HG02610 (cell line): Measurements from ENCODE around the gene C4BPB.

ENCODE experiments used
- ATAC-seq: cut with Tn5 transposase; IDR thresholded peaks from one replicate; pipeline ENCODE4 v1.9.1; 2021; ENCODE audit warnings: mild to moderate bottlenecking, moderate library complexity; ENCODE audit not compliant: unreplicated experiment

Gene C4BPB

GRCh38 chr1:207084232-207084631 is 4.4 kb upstream of the C4BPB start:
- ATAC-seq, result no peak

DNA sequence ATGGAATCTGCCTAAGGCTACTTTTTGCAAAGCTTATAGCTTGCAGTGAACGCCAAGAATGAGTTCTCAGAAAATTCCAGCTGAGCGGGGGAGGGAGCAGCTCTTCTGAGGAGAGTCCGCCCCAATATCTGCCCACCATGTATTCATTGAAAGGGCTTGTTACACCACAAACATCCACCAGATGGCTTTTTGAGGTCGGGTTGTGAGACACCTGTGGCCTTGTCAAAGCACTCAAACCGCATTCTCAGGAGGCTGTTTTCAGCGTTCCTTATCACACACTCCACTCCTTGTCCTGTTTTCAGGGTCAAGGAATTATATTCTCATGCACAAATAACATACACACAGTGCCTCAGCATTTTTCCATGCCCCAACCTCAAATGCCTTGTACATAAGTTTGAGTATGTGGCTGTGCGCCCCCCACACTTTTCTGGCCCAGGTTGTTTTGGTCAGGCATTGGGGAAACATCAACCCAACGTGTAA is 3.9 kb upstream of the C4BPB start:
- ATAC-seq, result peak; percentile 63

DNA sequence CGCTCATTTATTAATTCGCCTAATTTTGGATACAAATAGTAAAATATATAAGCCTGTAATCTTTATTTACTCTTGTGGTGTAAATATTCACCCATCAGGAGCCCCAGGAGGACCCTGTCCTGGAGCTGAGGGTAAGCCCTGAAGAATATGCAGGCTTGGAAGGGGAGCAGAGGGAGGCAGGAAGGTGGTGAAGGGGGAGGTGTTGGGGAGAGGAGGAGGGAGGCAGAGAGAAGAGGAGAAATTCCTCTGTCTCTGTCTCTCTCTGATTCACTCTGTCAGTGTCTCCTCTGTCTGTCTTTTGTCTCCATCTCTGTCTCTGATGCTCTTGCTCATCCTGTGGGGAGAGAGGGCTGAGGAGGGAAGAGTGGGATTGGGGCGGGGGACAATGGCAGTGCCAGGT is 2.8 kb upstream of the C4BPB start:
- no peak for ATAC-seq

DNA sequence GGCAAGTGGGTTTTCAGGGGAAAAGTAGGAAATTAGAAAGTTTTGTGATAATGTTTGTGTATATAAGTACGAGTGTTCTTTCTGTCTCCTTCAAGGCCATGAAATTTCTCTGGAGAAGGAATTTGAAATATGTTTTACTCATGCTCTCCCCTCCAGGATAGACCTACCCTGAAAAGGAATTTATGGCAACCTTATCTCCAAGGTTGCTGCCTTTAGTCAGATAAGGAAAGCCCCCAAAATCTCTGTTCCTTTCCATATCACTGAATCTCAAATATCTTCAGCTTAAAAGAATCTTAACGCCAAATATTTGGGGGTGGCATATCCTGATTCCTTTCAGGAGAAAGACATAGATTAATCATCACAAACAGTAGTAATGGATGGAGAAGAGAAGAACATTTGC is 499 bp upstream of the C4BPB start:
- no peak for ATAC-seq

DNA sequence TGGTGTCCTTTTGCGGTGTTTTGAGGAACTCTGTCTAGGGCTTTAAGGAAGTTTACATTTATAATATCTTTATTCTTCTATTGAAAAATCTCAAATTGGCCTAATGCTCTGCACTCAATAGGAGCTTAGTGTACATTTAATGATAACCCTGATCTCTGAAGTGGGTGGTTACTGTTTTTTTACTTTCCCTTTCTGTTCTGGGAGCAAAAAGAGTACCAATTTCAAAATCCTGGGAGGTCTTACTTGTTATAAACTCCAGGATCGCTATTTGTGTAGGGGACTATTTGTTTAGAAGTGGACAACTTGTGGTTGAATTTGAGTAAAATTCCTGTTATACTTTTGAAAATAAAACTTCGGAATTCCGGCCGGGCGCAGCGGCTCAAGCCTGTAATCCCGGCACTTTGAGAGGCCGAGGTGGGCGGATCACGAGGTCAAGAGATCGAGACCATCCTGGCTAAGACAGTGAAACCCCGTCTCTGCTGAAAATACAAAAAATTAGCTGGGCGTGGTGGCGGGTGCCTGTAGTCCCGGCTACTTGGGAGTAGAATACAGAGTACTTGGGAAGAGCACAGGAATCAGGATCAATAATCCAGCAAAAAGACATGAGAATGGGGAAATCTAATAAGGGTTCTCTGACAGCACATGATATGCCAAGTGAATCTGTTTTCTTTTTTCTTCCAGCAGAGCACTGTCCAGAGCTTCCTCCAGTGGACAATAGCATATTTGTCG is 1.1 kb downstream of the C4BPB start:
- ATAC-seq, result no peak

GRCh38 chr1:207091200-207091908 is 2.7 kb downstream of the C4BPB start:
- ATAC-seq, result no peak

DNA sequence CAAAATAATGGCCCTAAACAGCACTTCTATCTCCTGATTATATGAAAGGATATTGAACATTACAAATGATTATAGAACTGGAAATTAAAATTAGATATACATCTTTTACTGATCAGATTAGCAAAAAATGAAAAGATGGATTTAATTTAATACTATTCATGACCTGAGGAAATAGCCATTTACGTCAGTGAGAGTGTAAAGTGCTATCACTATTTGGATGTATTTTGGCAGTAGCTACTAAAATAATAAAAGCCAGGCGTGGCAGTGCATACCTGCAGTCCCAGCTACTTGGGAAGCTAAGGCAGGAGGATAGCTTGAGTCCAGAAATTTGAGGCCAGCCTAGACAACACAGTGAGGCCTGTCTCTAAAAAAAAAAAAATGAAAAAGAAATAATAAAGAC is 5.3 kb downstream of the C4BPB start:
- ATAC-seq, result no peak

GRCh38 chr1:207097871-207098324 is 9.2 kb downstream of the C4BPB start:
- peak; percentile 94 for ATAC-seq

- ATAC-seq, result no peak
Measured at GRCh38 chr1:207101720-207102119, 13.1 kb downstream of the C4BPB start.

GRCh38 chr1:207102146-207102545 is 13.5 kb downstream of the C4BPB start:
- no peak for ATAC-seq

DNA sequence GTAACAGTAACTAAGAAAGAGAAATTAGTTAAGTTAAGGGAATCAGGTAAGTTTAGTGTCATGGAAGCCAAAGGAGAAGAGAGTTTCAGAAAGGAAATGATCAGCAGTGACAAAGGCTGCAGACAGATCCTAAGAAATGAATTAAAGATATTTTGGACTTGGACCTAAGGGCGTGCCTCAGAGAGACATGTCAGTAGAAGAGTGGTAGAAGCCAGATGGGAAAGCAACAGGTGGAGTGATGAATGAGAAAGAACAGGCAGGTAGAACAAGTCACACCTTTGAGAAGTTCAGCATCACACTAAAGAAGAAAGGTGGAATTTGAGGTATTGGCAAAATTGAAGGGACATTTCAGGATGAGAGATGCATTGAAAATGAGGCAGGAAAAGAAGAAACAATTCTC is 14.0 kb downstream of the C4BPB start:
- ATAC-seq, result no peak

GRCh38 chr1:207103892-207104373 is 15.3 kb downstream of the C4BPB start, which contains the start of gene C4BPA:
C4BPA (plus strand) TSS chr1:207104233; CDS start chr1:207113026, 8,793 bp downstream.
- no peak for ATAC-seq

- no peak for ATAC-seq
Measured at GRCh38 chr1:207109004-207109403, 20.3 kb downstream of the C4BPB start.

GRCh38 chr1:207112616-207113296 is 24.1 kb downstream of the C4BPB start:
- ATAC-seq, result no peak

DNA sequence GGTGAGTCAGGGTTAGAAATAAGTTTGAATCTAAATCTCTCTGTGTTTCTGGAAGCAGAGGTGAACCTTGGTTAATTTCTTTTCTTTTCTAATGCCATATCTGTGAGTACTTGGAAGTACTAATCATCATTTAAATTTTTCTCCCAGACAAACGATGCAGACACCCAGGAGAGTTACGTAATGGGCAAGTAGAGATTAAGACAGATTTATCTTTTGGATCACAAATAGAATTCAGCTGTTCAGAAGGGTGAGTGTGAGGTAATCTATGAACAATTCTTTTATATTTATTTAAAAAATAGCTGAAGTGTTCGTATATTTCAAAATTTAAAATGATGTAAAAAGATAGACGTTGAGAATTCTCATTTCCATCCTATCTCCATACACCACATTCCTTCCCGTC is 26.6 kb downstream of the C4BPB start:
- ATAC-seq, result no peak

DNA sequence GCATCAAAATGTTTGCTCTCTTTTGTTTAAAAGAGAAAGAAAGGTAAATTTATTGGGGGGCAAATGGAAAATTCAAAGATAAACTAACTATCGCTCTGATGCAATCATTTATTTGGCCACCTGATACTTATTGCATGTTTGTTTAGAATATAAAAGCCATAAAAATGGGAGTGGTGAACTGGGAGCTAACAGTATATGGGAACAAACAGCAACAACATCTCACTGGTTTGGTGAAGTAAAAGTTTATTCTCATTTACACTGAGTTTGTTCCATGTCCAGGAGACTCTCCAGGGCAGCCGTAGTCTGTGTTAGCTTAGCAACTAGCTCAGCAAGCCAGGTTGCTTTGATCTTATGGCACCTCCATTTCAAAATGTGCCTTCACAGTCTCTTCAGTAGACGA is 35.7 kb downstream of the C4BPB start:
- ATAC-seq, result no peak

GRCh38 chr1:207128336-207128921 is 39.8 kb downstream of the C4BPB start:
- no peak for ATAC-seq

DNA sequence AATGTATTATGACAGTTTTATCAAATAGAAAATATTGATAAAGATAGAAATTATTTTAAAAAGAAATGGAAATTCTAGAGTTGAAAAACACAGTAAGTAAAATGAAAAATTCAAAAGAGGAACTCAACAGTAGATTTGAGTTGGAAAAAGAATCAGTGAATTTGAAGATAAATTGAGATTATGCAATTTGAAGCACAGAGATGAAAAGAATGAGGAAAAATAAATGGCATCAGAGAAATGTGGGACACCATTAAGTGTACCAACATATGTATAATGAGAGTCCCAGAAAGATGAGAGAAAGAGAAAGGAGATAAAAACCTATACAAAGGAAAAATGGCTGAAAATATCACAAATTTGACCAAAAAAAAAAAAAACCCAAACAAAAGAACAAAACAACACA is 40.4 kb downstream of the C4BPB start:
- no peak for ATAC-seq

- no peak for ATAC-seq
Measured at GRCh38 chr1:207130252-207131036, 41.8 kb downstream of the C4BPB start.

- no peak for ATAC-seq
Measured at GRCh38 chr1:207131163-207131562, 42.5 kb downstream of the C4BPB start.
